Panc1 (cell line): Measurements from ENCODE around the gene GRN.

Experiments
- POLR2AphosphoS5 ChIP-seq: IDR thresholded peaks from 2 replicates; pipeline ENCODE4 v1.6.1; 2012; ENCODE audit warnings: mild to moderate bottlenecking, low read depth, low read length, moderate library complexity
- TF ChIP-seq, protein P1 (sequence below), 2 experiments: IDR thresholded peaks; 2 replicates each; pipeline ENCODE4 v1.6.1; 2011 to 2012; ENCODE audit warnings: low read depth in 2 of 2, control low read depth in 1 of 2, low read length in 1 of 2, mild to moderate bottlenecking in 1 of 2, moderate library complexity in 1 of 2; ENCODE audit not compliant: insufficient read depth in 1 of 2
- TF ChIP-seq, protein P2 (sequence below): fragments of 450-650 bp; IDR thresholded peaks from 2 replicates; pipeline ENCODE4 v1.5.1; 2017; ENCODE audit warnings: mild to moderate bottlenecking

DNA sequence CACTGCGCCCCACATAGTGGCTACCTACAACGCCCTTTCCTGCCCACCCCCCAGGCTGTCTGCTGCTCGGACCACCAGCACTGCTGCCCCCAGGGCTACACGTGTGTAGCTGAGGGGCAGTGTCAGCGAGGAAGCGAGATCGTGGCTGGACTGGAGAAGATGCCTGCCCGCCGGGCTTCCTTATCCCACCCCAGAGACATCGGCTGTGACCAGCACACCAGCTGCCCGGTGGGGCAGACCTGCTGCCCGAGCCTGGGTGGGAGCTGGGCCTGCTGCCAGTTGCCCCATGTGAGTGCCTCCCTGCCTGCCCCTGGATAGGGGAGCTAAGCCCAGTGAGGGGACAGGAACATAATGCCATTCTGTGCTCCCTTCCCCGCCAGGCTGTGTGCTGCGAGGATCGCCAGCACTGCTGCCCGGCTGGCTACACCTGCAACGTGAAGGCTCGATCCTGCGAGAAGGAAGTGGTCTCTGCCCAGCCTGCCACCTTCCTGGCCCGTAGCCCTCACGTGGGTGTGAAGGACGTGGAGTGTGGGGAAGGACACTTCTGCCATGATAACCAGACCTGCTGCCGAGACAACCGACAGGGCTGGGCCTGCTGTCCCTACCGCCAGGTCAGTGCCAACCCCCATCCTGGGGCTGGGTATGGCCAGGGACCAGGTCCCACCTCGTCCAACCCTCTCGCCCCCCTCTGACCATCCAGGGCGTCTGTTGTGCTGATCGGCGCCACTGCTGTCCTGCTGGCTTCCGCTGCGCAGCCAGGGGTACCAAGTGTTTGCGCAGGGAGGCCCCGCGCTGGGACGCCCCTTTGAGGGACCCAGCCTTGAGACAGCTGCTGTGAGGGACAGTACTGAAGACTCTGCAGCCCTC lies 7.1 kb downstream of the GRN start:
- TF ChIP-seq, protein P1, sequence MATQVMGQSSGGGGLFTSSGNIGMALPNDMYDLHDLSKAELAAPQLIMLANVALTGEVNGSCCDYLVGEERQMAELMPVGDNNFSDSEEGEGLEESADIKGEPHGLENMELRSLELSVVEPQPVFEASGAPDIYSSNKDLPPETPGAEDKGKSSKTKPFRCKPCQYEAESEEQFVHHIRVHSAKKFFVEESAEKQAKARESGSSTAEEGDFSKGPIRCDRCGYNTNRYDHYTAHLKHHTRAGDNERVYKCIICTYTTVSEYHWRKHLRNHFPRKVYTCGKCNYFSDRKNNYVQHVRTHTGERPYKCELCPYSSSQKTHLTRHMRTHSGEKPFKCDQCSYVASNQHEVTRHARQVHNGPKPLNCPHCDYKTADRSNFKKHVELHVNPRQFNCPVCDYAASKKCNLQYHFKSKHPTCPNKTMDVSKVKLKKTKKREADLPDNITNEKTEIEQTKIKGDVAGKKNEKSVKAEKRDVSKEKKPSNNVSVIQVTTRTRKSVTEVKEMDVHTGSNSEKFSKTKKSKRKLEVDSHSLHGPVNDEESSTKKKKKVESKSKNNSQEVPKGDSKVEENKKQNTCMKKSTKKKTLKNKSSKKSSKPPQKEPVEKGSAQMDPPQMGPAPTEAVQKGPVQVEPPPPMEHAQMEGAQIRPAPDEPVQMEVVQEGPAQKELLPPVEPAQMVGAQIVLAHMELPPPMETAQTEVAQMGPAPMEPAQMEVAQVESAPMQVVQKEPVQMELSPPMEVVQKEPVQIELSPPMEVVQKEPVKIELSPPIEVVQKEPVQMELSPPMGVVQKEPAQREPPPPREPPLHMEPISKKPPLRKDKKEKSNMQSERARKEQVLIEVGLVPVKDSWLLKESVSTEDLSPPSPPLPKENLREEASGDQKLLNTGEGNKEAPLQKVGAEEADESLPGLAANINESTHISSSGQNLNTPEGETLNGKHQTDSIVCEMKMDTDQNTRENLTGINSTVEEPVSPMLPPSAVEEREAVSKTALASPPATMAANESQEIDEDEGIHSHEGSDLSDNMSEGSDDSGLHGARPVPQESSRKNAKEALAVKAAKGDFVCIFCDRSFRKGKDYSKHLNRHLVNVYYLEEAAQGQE (IDR thresholded peaks at IDR 0.05; ENCODE audit: insufficient read depth in 1 of 2, low read depth in 2 of 2, low read length in 1 of 2), result no peak
- TF ChIP-seq, protein P2, sequence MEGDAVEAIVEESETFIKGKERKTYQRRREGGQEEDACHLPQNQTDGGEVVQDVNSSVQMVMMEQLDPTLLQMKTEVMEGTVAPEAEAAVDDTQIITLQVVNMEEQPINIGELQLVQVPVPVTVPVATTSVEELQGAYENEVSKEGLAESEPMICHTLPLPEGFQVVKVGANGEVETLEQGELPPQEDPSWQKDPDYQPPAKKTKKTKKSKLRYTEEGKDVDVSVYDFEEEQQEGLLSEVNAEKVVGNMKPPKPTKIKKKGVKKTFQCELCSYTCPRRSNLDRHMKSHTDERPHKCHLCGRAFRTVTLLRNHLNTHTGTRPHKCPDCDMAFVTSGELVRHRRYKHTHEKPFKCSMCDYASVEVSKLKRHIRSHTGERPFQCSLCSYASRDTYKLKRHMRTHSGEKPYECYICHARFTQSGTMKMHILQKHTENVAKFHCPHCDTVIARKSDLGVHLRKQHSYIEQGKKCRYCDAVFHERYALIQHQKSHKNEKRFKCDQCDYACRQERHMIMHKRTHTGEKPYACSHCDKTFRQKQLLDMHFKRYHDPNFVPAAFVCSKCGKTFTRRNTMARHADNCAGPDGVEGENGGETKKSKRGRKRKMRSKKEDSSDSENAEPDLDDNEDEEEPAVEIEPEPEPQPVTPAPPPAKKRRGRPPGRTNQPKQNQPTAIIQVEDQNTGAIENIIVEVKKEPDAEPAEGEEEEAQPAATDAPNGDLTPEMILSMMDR, result no peak
- no peak for TF ChIP-seq POLR2AphosphoS5
